A549 (cell line): ENCODE results near the gene ADCY6. TPM values are rescaled to one million over a fixed set of nuclear protein-coding genes. Genes with fewer than 3 reads are reported as not detected.

Experiments
- ATAC-seq, 2 experiments: fragments of 200-7000 bp in 1 of 2; fragments of >200 bp in 1 of 2; cut with Nextera tagmentation in 1 of 2; cut with Tn5 transposase in 1 of 2; 3 replicates each; pipeline versions ENCODE4 v1.8.0 to v1.9.1; 2018 to 2020; ENCODE audit warnings: mild to moderate bottlenecking in 1 of 2, moderate library complexity in 1 of 2
- CTCF ChIA-PET: fragments of 300-600 bp; sonication (Branson Sonifier 250); formaldehyde crosslinking; extraction: SDS; loops from one replicate; lab custom pipeline; 2021; ENCODE audit warnings: antibody characterized with exemption, inconsistent platforms; lab: Yijun Ruan, JAX
- POLR2A ChIA-PET: fragments of 350-600 bp; formaldehyde crosslinking; extraction: SDS; loops from one replicate; lab custom pipeline; 2021; ENCODE audit warnings: antibody characterized with exemption, inconsistent platforms; lab: Yijun Ruan, JAX
- DNase-seq, 2 experiments: peaks; one replicate each; pipeline versions ENCODE4 v3.0.0 to v3.0.0-alpha.2; 2011 to 2016; ENCODE audit warnings: low read depth in 1 of 2, low spot score in 1 of 2
- FAIRE-seq: peaks from 2 replicates; lab custom pipeline; 2011; peaks lifted over from hg19 to GRCh38; lab: Jason Lieb, UNC
- H3K27ac ChIP-seq, 2 experiments: fragments of >200 bp; sonication (Bioruptor Twin); formaldehyde crosslinking; 3 replicates each; pipeline ENCODE4 v1.5.1; 2016 to 2017
- H3K4me1 ChIP-seq: fragments of >200 bp; sonication (Bioruptor Twin); formaldehyde crosslinking; 3 replicates; pipeline ENCODE4 v1.6.1; 2016
- H3K4me2 ChIP-seq: fragments of >200 bp; sonication (Bioruptor Twin); formaldehyde crosslinking; 3 replicates; pipeline ENCODE4 v1.6.1; 2016
- H3K4me3 ChIP-seq: fragments of >200 bp; sonication (Bioruptor Twin); formaldehyde crosslinking; 3 replicates; pipeline ENCODE4 v1.5.1; 2016
- H3K9me3 ChIP-seq: fragments of >200 bp; sonication (Bioruptor Twin); formaldehyde crosslinking; 3 replicates; pipeline ENCODE4 v1.6.1; 2016
- BHLHE40 ChIP-seq: IDR thresholded peaks from 2 replicates; pipeline ENCODE4 v1.6.1; 2012; ENCODE audit warnings: low read depth, low read length, inconsistent platforms
- CHD2 ChIP-seq: fragments of 150-350 bp; IDR thresholded peaks from 2 replicates; pipeline ENCODE4 v1.6.1; 2014; ENCODE audit warnings: low read length; ENCODE audit not compliant: partially characterized antibody
- EHF ChIP-seq: fragments of 250-450 bp; sonication (Bioruptor Pico); IDR thresholded peaks from 2 replicates; pipeline ENCODE4 v1.5.0; 2020; ENCODE audit warnings: mild to moderate bottlenecking
- EHMT2 ChIP-seq: fragments of 200-600 bp; sonication (generic); IDR thresholded peaks from 2 replicates; pipeline ENCODE4 v1.6.1; 2016; ENCODE audit warnings: antibody characterized with exemption, low read depth, mild to moderate bottlenecking, moderate library complexity
- EP300 ChIP-seq, 2 experiments: fragments of >200 bp; sonication (Bioruptor Twin); formaldehyde crosslinking; IDR thresholded peaks; 2 replicates in 1 of 2; 3 replicates in 1 of 2; pipeline ENCODE4 v1.6.1; 2016 to 2017
- FOSL2 ChIP-seq, 2 experiments: fragments of 450-650 bp in 1 of 2; fragments of >200 bp in 1 of 2; sonication (Bioruptor Twin) in 1 of 2; formaldehyde crosslinking; IDR thresholded peaks; 2 replicates each; pipeline versions ENCODE4 v1.5.0 to v1.6.1; 2016 to 2020; ENCODE audit warnings: mild to moderate bottlenecking in 1 of 2, moderate library complexity in 1 of 2
- FOXS1 ChIP-seq: fragments of 250-450 bp; sonication (Bioruptor Pico); IDR thresholded peaks from 2 replicates; pipeline ENCODE4 v1.5.0; 2020; ENCODE audit warnings: mild to moderate bottlenecking, moderate library complexity
- HDAC2 ChIP-seq: fragments of 200-600 bp; sonication (generic); IDR thresholded peaks from 2 replicates; pipeline ENCODE4 v1.6.1; 2016
- HEYL ChIP-seq: fragments of 250-450 bp; sonication (Bioruptor Pico); IDR thresholded peaks from 2 replicates; pipeline ENCODE4 v1.8.0; 2021; ENCODE audit warnings: mild to moderate bottlenecking, moderate library complexity
- HOXA7 ChIP-seq: fragments of 250-450 bp; sonication (Bioruptor Pico); IDR thresholded peaks from 2 replicates; pipeline ENCODE4 v1.5.0; 2020; ENCODE audit warnings: mild to moderate bottlenecking, moderate library complexity
- HOXB13 ChIP-seq: fragments of 250-450 bp; sonication (Bioruptor Pico); IDR thresholded peaks from 2 replicates; pipeline ENCODE4 v1.5.0; 2020; ENCODE audit warnings: low read depth, mild to moderate bottlenecking, moderate library complexity
- JUN ChIP-seq, 2 experiments: fragments of >200 bp; sonication (Bioruptor Twin); formaldehyde crosslinking; IDR thresholded peaks; 2 replicates in 1 of 2; 3 replicates in 1 of 2; pipeline ENCODE4 v1.6.1; 2016 to 2017
- KDM5A ChIP-seq: fragments of 200-600 bp; sonication (generic); IDR thresholded peaks from 2 replicates; pipeline ENCODE4 v1.6.1; 2016; ENCODE audit warnings: antibody characterized with exemption, mild to moderate bottlenecking
- MAFK ChIP-seq: fragments of 450-650 bp; IDR thresholded peaks from 2 replicates; pipeline ENCODE4 v1.6.1; 2014; ENCODE audit not compliant: partially characterized antibody
- MAZ ChIP-seq: fragments of 150-350 bp; IDR thresholded peaks from 2 replicates; pipeline ENCODE4 v1.6.1; 2014; ENCODE audit warnings: antibody characterized with exemption, low read depth, low read length, borderline replicate concordance
- MYC ChIP-seq: IDR thresholded peaks from 2 replicates; pipeline ENCODE4 v1.6.1; 2012; ENCODE audit warnings: mild to moderate bottlenecking, inconsistent platforms, low read length, improper control_type of control experiment, borderline replicate concordance
- NFE2L2 ChIP-seq: fragments of 150-350 bp; conservative IDR thresholded peaks from 2 replicates; pipeline ENCODE4 v1.6.1; 2014; ENCODE audit warnings: low read length
- NPAS2 ChIP-seq: fragments of 250-450 bp; sonication (Bioruptor Pico); IDR thresholded peaks from 2 replicates; pipeline ENCODE4 v1.8.0; 2022; ENCODE audit warnings: mild to moderate bottlenecking, moderate library complexity, borderline replicate concordance
- NR3C1 ChIP-seq: fragments of >200 bp; sonication (Bioruptor Twin); formaldehyde crosslinking; IDR thresholded peaks from 3 replicates; pipeline ENCODE4 v1.6.1; 2017
- PHF8 ChIP-seq: fragments of 200-600 bp; sonication (generic); IDR thresholded peaks from 2 replicates; pipeline ENCODE4 v1.6.1; 2016; ENCODE audit warnings: low read depth, mild to moderate bottlenecking, antibody characterized with exemption, moderate library complexity, borderline replicate concordance
- POLR2AphosphoS2 ChIP-seq: conservative IDR thresholded peaks from 2 replicates; pipeline ENCODE4 v1.6.1; 2012; ENCODE audit warnings: low read length, improper control_type of control experiment, inconsistent platforms
- RARB ChIP-seq: fragments of 250-450 bp; sonication (Bioruptor Pico); IDR thresholded peaks from 2 replicates; pipeline ENCODE4 v1.8.0; 2021; ENCODE audit warnings: mild to moderate bottlenecking, moderate library complexity
- RCOR1 ChIP-seq: fragments of 150-350 bp; IDR thresholded peaks from 2 replicates; pipeline ENCODE4 v1.6.1; 2014; ENCODE audit warnings: antibody characterized with exemption, low read length, low read depth
- TP53 ChIP-seq: fragments of 250-450 bp; sonication (Bioruptor Pico); IDR thresholded peaks from 2 replicates; pipeline ENCODE4 v1.5.0; 2021; ENCODE audit warnings: mild to moderate bottlenecking, moderate library complexity
- ZNF302 ChIP-seq: fragments of 250-450 bp; sonication (Bioruptor Pico); IDR thresholded peaks from 2 replicates; pipeline ENCODE4 v1.9.0; 2021; ENCODE audit warnings: inconsistent platforms, mild to moderate bottlenecking, moderate library complexity
- ZSCAN20 ChIP-seq: fragments of 250-450 bp; sonication (Bioruptor Pico); IDR thresholded peaks from 2 replicates; pipeline ENCODE4 v1.8.0; 2022; ENCODE audit warnings: mild to moderate bottlenecking, moderate library complexity
- WGBS: methylation state at CpG from one replicate; pipeline ENCODE4 v1.1.6; 2017; ENCODE audit errors: missing lambda C conversion rate; 5-methylcytosine and 5-hydroxymethylcytosine counted together
- polyA plus RNA-seq, 4 experiments: library from polyadenylated mRNA; depleted of rRNA in 3 of 4; stranded (reverse); fragments of >200 nt; fragmentation: RNase III in 1 of 4; extraction: RNeasy Plus Mini Kit Qiagen cat#74134 plus additional on column Dnase treatment in 1 of 4; gene quantifications; 2 replicates in 3 of 4; 3 replicates in 1 of 4; pipeline ENCODE4 v1.2.3, GENCODE V29; 2011 to 2017
- TF ChIP-seq, protein P1 (sequence below): fragments of >200 bp; sonication (Bioruptor Twin); formaldehyde crosslinking; IDR thresholded peaks from 3 replicates; pipeline ENCODE4 v1.6.1; 2016
- TF ChIP-seq, protein P2 (sequence below): IDR thresholded peaks from 2 replicates; pipeline ENCODE4 v1.6.1; 2012; ENCODE audit warnings: low read depth, borderline replicate concordance
- TF ChIP-seq, protein P3 (sequence below): fragments of 250-450 bp; sonication (Bioruptor Pico); IDR thresholded peaks from 2 replicates; pipeline ENCODE4 v1.5.0; 2021; ENCODE audit warnings: mild to moderate bottlenecking, moderate library complexity, borderline replicate concordance
- TF ChIP-seq, protein P4 (sequence below): fragments of 200-600 bp; sonication (generic); IDR thresholded peaks from 2 replicates; pipeline ENCODE4 v1.6.1; 2016; ENCODE audit warnings: antibody characterized with exemption, mild to moderate bottlenecking, moderate library complexity

Gene ADCY6
- polyA plus RNA-seq, 2 of the 4 experiments (the other 2 are of a cell fraction): 16.3 to 20.8 TPM

DNA sequence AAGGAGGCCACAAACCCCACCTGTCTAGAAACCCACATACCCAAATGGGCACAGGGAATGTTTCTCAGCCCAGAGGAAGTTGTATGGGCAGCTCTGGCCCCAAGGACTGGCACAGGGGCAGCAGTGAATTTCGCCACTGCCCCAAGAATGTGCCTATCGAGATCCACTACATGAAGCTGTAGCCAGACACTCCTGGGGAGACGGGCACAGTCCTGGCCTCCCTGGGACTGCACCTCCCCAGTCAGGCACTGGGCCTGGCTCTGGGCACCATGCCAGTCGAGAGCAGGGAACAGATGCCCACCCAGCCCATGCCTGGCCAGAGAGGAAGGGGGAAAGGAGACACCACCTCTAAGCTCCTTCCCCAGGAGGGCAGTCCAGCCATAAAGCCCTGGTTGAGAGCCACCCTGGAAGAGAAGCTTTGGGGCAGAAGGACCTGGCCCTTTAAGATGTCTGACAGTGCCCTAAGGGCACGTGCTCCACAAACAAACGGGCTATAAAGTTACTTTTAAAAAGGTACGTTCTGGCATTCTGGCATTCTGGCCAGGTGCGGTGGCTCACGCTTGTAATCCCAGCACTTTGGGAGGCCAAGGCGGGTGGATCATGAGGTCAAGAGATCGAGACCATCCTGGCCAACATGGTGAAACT is 8.4 kb downstream of the ADCY6 start:
- DNase-seq (no peak), FAIRE-seq (no peak), ATAC-seq (no peak)
- Histone ChIP-seq H3K4me1 (no peaks in the 10 kb centered on the region), H3K27ac (no peak overlapping the region), H3K4me2 (no peak overlapping the region), H3K4me3 (no peak overlapping the region), H3K9me3 (no peaks in the 10 kb centered on the region)
- TF ChIP-seq RARB (CRISPR knock-in tag): no peak
- no peak for TF ChIP-seq EP300 (IDR thresholded peaks at IDR 0.05)
- no peak for TF ChIP-seq PHF8
- TF ChIP-seq CHD2: no peak
- no peak for TF ChIP-seq NPAS2
- no peak for TF ChIP-seq NFE2L2
- TF ChIP-seq ZSCAN20: no peak
- no peak for TF ChIP-seq EHMT2
- no peak for TF ChIP-seq RCOR1
- TF ChIP-seq MAFK: no peak
- no peak for TF ChIP-seq HDAC2
- no peak for TF ChIP-seq POLR2AphosphoS2
- no peak for TF ChIP-seq JUN (IDR thresholded peaks at IDR 0.05)
- no peak for TF ChIP-seq BHLHE40
- TF ChIP-seq, protein P1, sequence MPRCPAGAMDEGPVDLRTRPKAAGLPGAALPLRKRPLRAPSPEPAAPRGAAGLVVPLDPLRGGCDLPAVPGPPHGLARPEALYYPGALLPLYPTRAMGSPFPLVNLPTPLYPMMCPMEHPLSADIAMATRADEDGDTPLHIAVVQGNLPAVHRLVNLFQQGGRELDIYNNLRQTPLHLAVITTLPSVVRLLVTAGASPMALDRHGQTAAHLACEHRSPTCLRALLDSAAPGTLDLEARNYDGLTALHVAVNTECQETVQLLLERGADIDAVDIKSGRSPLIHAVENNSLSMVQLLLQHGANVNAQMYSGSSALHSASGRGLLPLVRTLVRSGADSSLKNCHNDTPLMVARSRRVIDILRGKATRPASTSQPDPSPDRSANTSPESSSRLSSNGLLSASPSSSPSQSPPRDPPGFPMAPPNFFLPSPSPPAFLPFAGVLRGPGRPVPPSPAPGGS: no peak
- TF ChIP-seq NR3C1: no peak
- TF ChIP-seq, protein P2, sequence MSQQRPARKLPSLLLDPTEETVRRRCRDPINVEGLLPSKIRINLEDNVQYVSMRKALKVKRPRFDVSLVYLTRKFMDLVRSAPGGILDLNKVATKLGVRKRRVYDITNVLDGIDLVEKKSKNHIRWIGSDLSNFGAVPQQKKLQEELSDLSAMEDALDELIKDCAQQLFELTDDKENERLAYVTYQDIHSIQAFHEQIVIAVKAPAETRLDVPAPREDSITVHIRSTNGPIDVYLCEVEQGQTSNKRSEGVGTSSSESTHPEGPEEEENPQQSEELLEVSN: no peak
- TF ChIP-seq TP53 (CRISPR knock-in tag): no peak
- POLR2A ChIA-PET: interaction anchor here (2.3 kb wide), 1 partner anchor 9 kb away, joined by 7 read pairs; the partner anchor contains the start of gene ADCY6
- CTCF ChIA-PET: interaction anchor here (0.7 to 7.4 kb wide), 5 partner anchors 9 to 69 kb away, joined by 3 to 61 read pairs (median 6); partner anchors contain the start of gene ADCY6
- 80% methylated on average over 11 of the region's 11 CpGs for WGBS

DNA sequence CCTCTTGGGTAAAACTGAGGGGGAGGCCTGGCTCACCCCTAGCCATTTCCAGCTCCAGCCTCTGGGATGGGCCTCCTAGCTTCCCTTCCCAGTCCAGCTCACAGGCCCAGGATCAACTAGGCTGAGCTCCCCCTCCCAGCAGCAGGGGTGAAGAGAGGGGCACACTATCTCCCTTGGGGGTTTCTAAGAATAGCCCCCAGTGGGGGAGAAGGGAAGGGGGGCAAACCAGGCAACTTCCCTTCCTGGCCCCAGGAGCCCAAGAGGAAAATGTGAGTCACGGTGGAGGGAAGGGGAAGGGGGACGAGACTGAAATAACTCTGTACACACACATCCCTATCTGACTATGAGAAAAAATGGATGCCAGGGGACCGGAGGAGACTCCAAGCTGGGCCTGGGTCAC is 9.0 kb downstream of the ADCY6 start:
- Histone ChIP-seq H3K9me3 (no peaks in the 10 kb centered on the region), H3K4me3 (no peak overlapping the region), H3K4me2 (no peak overlapping the region), H3K27ac (no peak overlapping the region), H3K4me1 (no peaks in the 10 kb centered on the region)
- ChIA-PET POLR2A (interaction anchor here (2.3 kb wide), 1 partner anchor 9 kb away, joined by 7 read pairs; the partner anchor contains the start of gene ADCY6), CTCF (interaction anchor here (1.0 to 7.4 kb wide), 7 partner anchors 9 to 111 kb away, joined by 3 to 61 read pairs (median 3); partner anchors contain the start of gene ADCY6)
- DNase-seq: no peak
- ATAC-seq: no peak
- 80% methylated on average over 3 of the region's 3 CpGs for WGBS
- FAIRE-seq: no peak
- TF ChIP-seq FOSL2 (IDR thresholded peaks at IDR 0.05) (no peak), FOSL2 (CRISPR knock-in tag; IDR thresholded peaks at IDR 0.05) (no peak), KDM5A (no peak), ZNF302 (CRISPR knock-in tag) (no peak), EHF (CRISPR knock-in tag) (no peak), HEYL (CRISPR knock-in tag) (no peak), RCOR1 (no peak), HOXB13 (CRISPR knock-in tag) (no peak), MAZ (no peak), HDAC2 (no peak), MYC (no peak), HOXA7 (CRISPR knock-in tag) (no peak), FOXS1 (CRISPR knock-in tag) (no peak), PHF8 (no peak)
- TF ChIP-seq, protein P3, sequence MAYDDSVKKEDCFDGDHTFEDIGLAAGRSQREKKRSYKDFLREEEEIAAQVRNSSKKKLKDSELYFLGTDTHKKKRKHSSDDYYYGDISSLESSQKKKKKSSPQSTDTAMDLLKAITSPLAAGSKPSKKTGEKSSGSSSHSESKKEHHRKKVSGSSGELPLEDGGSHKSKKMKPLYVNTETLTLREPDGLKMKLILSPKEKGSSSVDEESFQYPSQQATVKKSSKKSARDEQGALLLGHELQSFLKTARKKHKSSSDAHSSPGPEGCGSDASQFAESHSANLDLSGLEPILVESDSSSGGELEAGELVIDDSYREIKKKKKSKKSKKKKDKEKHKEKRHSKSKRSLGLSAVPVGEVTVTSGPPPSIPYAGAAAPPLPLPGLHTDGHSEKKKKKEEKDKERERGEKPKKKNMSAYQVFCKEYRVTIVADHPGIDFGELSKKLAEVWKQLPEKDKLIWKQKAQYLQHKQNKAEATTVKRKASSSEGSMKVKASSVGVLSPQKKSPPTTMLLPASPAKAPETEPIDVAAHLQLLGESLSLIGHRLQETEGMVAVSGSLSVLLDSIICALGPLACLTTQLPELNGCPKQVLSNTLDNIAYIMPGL (CRISPR knock-in tag): no peak
- TF ChIP-seq, protein P4, sequence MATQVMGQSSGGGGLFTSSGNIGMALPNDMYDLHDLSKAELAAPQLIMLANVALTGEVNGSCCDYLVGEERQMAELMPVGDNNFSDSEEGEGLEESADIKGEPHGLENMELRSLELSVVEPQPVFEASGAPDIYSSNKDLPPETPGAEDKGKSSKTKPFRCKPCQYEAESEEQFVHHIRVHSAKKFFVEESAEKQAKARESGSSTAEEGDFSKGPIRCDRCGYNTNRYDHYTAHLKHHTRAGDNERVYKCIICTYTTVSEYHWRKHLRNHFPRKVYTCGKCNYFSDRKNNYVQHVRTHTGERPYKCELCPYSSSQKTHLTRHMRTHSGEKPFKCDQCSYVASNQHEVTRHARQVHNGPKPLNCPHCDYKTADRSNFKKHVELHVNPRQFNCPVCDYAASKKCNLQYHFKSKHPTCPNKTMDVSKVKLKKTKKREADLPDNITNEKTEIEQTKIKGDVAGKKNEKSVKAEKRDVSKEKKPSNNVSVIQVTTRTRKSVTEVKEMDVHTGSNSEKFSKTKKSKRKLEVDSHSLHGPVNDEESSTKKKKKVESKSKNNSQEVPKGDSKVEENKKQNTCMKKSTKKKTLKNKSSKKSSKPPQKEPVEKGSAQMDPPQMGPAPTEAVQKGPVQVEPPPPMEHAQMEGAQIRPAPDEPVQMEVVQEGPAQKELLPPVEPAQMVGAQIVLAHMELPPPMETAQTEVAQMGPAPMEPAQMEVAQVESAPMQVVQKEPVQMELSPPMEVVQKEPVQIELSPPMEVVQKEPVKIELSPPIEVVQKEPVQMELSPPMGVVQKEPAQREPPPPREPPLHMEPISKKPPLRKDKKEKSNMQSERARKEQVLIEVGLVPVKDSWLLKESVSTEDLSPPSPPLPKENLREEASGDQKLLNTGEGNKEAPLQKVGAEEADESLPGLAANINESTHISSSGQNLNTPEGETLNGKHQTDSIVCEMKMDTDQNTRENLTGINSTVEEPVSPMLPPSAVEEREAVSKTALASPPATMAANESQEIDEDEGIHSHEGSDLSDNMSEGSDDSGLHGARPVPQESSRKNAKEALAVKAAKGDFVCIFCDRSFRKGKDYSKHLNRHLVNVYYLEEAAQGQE: no peak
